Measurements from ENCODE around the gene LAMB4.

DNA sequence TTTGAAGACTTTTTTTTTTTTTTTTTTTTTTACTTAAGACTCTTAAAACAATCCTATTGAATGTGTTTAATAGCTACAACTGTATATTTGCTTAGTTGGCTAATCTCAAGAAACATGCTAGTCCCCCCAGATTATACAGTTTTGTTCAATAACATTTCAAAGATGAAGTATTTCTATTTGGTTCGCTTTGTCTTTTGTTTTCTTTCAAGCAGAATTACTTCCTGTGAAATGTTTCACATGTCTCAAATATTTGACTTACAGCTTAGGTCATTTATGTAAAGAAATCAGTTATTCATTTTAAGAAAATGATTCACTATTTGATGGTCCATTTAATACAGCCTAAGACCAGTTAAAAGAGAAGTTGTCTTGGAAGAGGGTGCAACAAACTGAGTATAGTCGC, 114.4 kb downstream of the LAMB4 start:
- TF ChIP-seq YY1 (IDR thresholded peaks at IDR 0.05; ENCODE audit: low read depth): no peak
- TF ChIP-seq, protein P1, sequence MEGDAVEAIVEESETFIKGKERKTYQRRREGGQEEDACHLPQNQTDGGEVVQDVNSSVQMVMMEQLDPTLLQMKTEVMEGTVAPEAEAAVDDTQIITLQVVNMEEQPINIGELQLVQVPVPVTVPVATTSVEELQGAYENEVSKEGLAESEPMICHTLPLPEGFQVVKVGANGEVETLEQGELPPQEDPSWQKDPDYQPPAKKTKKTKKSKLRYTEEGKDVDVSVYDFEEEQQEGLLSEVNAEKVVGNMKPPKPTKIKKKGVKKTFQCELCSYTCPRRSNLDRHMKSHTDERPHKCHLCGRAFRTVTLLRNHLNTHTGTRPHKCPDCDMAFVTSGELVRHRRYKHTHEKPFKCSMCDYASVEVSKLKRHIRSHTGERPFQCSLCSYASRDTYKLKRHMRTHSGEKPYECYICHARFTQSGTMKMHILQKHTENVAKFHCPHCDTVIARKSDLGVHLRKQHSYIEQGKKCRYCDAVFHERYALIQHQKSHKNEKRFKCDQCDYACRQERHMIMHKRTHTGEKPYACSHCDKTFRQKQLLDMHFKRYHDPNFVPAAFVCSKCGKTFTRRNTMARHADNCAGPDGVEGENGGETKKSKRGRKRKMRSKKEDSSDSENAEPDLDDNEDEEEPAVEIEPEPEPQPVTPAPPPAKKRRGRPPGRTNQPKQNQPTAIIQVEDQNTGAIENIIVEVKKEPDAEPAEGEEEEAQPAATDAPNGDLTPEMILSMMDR (IDR thresholded peaks at IDR 0.05): no peak
- no peak for TF ChIP-seq RAD21 (IDR thresholded peaks at IDR 0.05; ENCODE audit: low read length)
- TF ChIP-seq FOXJ3 (CRISPR knock-in tag; IDR thresholded peaks at IDR 0.05): no peak
- no peak for TF ChIP-seq POLR2AphosphoS5 (IDR thresholded peaks at IDR 0.05; ENCODE audit: low read depth, low read length)
- no peak for TF ChIP-seq GABPA (IDR thresholded peaks at IDR 0.05; ENCODE audit: low read depth)
- TF ChIP-seq RFX5 (IDR thresholded peaks at IDR 0.05; ENCODE audit: low read length): no peak
- TF ChIP-seq TAF1 (IDR thresholded peaks at IDR 0.05; ENCODE audit: borderline replicate concordance, low read depth, low read length): no peak
- no peak for TF ChIP-seq RCOR1 (IDR thresholded peaks at IDR 0.05; ENCODE audit: low read length)
- no peak for TF ChIP-seq ELF1 (IDR thresholded peaks at IDR 0.05)
- TF ChIP-seq, protein P2, sequence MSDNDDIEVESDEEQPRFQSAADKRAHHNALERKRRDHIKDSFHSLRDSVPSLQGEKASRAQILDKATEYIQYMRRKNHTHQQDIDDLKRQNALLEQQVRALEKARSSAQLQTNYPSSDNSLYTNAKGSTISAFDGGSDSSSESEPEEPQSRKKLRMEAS (IDR thresholded peaks at IDR 0.05; ENCODE audit: low read depth): no peak
- no peak for TF ChIP-seq EP300 (IDR thresholded peaks at IDR 0.05; ENCODE audit: borderline replicate concordance in 1 of 2, low read depth in 1 of 2, low read length in 1 of 2)
- TF ChIP-seq MEF2A (IDR thresholded peaks at IDR 0.05; ENCODE audit: borderline replicate concordance, low read depth): no peak
- no peak for TF ChIP-seq EZH2phosphoT487 (IDR thresholded peaks at IDR 0.05; ENCODE audit: borderline replicate concordance, low read depth)
